ENCODE results near the gene KRTAP12-3.

The KRTAP12-3 gene

DNA sequence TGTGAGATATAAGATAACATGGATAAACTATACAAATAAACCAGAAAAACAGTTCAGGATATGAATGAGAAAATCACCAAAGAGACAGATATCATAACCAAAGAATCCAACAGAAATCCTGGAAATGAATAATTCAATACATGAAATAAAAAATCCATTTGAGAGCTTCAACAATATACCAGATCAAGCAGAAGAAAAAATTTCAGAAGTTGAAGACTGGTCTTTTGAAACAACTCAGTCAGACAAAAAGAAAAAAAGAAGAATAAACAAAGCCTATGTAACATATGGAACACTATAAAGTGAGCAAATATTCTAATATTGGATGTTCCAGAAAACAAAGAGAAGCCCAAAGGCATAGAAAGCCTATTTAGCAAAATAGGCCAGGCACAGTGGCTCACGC, 14.2 kb downstream of the KRTAP12-3 start:
- ChIA-PET POLR2A (ENCODE audit: low non-redundant PET) (no interaction called here), CTCF (interaction anchor here (0.6 kb wide), 1 partner anchor 182 kb away, joined by 3 read pairs; no protein-coding TSS in a partner anchor)
- TF ChIP-seq, protein P1, sequence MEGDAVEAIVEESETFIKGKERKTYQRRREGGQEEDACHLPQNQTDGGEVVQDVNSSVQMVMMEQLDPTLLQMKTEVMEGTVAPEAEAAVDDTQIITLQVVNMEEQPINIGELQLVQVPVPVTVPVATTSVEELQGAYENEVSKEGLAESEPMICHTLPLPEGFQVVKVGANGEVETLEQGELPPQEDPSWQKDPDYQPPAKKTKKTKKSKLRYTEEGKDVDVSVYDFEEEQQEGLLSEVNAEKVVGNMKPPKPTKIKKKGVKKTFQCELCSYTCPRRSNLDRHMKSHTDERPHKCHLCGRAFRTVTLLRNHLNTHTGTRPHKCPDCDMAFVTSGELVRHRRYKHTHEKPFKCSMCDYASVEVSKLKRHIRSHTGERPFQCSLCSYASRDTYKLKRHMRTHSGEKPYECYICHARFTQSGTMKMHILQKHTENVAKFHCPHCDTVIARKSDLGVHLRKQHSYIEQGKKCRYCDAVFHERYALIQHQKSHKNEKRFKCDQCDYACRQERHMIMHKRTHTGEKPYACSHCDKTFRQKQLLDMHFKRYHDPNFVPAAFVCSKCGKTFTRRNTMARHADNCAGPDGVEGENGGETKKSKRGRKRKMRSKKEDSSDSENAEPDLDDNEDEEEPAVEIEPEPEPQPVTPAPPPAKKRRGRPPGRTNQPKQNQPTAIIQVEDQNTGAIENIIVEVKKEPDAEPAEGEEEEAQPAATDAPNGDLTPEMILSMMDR (conservative IDR thresholded peaks at IDR 0.05; ENCODE audit: low read depth), result no peak
- no peak overlapping the region for H3K27ac ChIP-seq
- no peak for DNase-seq (ENCODE audit: low spot score)

DNA sequence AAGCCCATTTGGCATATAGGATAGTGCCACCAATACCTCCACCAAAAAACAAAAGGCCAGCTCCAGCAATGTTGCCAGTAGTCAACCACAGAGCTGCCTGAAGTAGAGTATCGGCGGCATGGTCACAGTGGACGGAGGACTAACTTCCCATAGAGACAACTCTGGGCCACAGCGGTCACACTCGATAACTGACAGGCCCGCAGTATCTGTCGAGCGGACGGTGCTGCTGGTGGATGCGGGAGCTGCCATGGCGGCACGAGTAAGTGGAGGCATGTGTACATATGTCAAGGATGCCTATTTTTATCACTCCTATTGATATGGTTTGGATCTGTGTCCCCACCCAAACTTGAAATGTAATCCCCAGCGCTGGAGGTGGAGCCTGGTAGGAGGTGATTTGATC, 20.1 kb downstream of the KRTAP12-3 start:
- DNase-seq (ENCODE audit: low spot score), result no peak
- ChIA-PET CTCF (no interaction called here), POLR2A (ENCODE audit: low non-redundant PET) (no interaction called here)
- TF ChIP-seq, protein P1 (conservative IDR thresholded peaks at IDR 0.05; ENCODE audit: low read depth), result no peak
- no peak overlapping the region for H3K27ac ChIP-seq

DNA sequence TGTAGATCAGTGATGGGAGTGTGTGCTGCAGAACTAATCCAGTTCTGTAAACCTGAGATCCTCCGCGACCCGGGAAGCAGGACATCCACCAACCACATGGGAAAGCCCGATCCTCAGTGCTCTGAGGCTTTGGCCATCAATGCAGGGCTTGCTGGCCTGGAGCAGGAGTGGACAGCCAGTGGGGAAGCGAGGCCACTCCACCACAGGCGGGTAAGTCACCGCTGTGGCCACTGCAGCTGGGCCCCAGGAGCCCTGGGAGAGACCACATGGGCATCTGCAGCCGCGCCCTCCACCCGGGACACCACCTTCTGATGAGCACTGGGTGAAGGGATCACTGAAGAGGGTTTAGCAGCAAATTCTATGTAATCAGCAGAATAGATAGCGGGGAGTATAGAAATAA, 23.4 kb downstream of the KRTAP12-3 start:
- ChIA-PET POLR2A (ENCODE audit: low non-redundant PET) (no interaction called here), CTCF (no interaction called here)
- TF ChIP-seq, protein P1 (conservative IDR thresholded peaks at IDR 0.05; ENCODE audit: low read depth), result no peak
- DNase-seq (ENCODE audit: low spot score), result no peak
- no peak overlapping the region for H3K27ac ChIP-seq

DNA sequence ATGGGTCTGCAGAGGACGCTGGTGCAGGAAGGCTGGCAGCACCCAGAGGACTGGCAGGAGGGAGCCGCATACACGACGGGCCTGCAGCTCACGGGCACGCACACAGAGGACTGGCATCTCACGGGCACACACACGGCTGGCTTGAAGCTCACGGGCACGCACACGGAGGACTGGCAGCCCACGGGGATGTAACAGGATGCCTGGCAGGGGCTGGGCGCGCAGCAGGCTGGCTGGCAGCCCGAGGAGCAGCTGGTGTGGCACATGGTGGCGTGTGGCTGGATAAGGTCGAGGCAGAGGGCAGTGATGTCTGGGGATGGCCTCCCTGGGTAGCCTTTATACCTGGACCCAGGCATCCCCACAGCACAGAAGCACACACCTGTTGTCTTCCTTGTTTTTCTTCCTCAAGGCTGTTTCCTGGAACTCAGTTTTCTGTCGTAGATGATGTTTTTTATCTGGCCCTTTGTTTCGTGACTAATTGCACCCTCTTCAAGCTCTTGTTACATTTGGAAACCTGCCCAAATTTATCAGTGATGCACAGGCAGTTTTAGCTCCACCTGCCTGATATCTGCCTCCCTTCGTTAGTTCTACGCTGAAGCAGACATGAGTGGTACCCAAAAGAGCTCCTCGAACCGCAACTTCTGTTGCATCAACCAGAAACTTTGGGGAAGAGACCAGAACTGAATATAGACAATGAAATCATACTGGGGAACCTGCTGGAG, 24.3 kb downstream of the KRTAP12-3 start, which contains the start of gene KRTAP12-1:
TSS of gene KRTAP12-1 (minus strand) at position 303 of the 719 bp plus-strand sequence. CDS start at position 263, 40 bp downstream.
- TF ChIP-seq, protein P1 (conservative IDR thresholded peaks at IDR 0.05; ENCODE audit: low read depth), result no peak
- H3K27ac ChIP-seq, result no peak within 1 kb of the TSS
- ChIA-PET CTCF (no interaction called here), POLR2A (ENCODE audit: low non-redundant PET) (no interaction called here)
- no peak for DNase-seq (ENCODE audit: low spot score)

DNA sequence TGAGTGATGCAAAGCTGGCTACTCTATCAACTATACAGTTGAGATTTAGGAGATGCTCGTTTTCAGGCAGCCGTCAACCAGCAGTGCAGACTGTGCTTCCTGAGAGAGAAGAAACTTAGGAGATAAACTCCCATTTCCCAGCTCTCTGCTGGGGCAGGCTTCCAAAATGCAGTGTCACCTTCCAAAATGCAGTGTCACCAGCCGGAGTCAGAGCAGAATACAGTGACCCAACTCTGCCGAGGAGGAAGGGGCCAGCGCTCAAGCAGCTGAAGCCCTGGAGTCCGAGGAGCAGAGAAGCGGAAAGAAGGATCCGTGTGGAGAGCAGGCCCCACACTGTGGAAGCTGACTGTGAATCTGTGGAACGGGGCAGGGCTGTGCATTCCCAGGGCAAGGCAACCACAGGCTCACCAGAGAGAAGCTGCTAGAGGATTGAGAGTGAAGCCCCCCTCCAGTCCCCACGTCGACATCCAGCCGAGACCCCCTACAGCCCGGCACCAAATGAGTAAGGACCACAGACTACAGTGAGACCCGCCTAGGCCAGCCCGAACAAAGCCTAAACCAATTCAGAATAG, 24.9 kb downstream of the KRTAP12-3 start:
- POLR2A ChIA-PET (ENCODE audit: low non-redundant PET), result no interaction called here
- TF ChIP-seq, protein P1 (conservative IDR thresholded peaks at IDR 0.05; ENCODE audit: low read depth), result no peak
- no peak overlapping the region for H3K27ac ChIP-seq
- no peak for DNase-seq (ENCODE audit: low spot score)
- CTCF ChIA-PET, result no interaction called here

DNA sequence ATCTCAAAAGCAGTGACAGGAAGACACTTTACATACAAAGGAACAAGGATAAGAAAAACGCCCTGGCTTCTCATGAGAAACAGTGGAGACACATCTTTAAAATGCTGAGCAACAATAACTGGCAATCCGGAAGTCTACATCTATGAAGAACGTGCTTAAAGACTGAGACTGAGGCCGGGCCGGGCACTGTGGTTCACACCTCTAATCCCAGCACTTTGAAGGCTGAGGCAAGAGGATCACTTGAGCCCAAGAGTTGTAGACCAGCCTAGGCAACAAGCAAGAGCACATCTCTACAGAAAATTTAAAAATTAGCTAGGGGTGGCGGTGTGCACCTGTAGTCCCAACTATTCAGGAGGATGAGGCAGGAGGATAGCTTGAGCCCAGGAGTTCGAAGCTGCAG, 26.3 kb downstream of the KRTAP12-3 start:
- POLR2A ChIA-PET (ENCODE audit: low non-redundant PET), result no interaction called here
- CTCF ChIA-PET, result no interaction called here
- H3K27ac ChIP-seq, result no peak overlapping the region
- no peak for DNase-seq (ENCODE audit: low spot score)
- TF ChIP-seq, protein P1 (conservative IDR thresholded peaks at IDR 0.05; ENCODE audit: low read depth), result no peak

Data from RWPE1 (cell line).